SH-SY5Y (cell line): ENCODE measurements around the gene ELMO1.

Experiments
- GATA2 ChIP-seq: IDR thresholded peaks from 2 replicates; pipeline ENCODE4 v1.6.1; 2011; ENCODE audit warnings: mild to moderate bottlenecking, low read depth, low read length
- GATA3 ChIP-seq: IDR thresholded peaks from 2 replicates; pipeline ENCODE4 v1.6.1; 2011; ENCODE audit warnings: low read depth, mild to moderate bottlenecking, low read length, moderate library complexity

DNA sequence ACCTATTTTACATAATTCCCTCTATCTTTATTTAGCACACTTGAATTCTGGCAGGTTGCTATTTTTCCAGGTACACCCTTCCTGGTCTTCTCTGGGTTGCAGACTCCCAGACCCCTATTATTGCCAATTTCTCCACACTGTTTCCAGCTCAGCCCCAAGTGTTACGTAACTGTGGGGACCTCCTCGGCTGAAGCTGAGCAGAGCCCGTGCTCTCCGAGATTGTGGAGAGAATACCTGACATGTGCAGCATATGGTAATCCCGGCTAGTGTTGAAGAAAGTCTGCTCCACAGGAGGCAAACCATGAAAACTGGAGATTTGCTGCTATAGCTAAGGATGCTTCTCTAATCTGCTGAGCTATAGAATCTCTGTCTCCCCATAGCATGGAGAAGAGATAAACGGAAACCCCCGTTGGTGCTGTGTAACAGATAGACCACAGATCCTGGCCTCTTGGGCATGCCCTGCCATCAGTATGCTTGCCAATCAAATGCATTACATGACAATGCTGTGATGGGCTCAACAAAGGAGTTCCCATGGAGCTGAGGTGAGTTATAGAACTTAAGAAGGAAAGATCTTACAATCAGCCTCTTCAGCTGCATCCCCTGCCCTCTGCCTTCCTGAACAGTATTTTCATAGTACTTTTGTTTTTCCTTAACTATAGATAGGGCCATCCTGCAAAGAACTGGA, 579.8 kb downstream of the ELMO1 start:
- TF ChIP-seq GATA3 (no peak), GATA2 (no peak)
